ENCODE results near the gene ALPG. TPM values are rescaled to one million over a fixed set of nuclear protein-coding genes. Genes with fewer than 3 reads are reported as not detected.
A peak's percentile ranks its signal among the peaks of the same experiment; 100 is the strongest.
"Not testable (repeated sequence)": the region's sequence is repeated elsewhere in the genome, so short reads cannot be mapped to it uniquely, and the experiment has no call there.

ALPG gene
- total RNA-seq, 1 experiment from 2014 or later: 2.5 TPM

DNA sequence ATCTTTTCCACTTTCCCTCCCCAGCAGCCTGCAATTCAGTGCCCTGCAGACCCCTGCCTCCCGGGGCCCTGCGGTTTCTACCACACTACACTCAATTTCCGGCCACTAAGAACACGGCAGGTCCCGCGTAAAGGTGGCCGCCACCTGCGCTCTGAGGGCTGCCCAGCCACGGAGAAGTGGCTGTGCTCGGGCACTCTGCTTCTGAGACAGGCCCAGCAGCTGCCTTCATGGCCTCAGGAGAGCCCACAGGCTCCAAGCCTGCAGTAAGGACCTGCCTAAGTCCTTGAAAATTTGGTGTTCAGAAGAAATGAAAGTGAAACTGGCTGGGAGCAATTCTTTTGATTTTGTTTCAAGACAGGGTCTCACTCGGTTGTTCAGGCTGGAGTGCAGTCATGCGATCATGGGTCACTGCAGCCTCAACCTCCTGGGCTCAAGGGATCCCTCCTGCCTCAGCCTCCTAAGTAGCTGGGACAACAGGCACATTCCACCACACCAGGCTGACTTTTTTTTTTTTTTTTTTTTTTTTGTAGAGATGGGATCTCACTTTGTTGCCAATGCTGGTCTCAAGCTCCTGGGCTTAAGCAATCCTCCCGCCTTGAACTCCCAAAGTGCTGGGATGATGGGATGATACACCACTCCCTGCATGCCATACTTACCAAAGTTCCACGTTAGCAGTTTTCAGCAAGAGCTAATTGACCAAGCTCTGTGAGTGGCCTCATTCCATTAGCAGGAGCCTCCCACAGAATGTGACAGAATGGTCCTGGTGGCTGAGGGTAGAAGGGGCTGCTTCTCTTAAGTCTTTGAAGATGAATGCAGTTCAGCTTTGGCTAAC is 42.6 kb upstream of the ALPG start:
- Mint-ChIP-seq H3K4me1 (ENCODE audit: low read depth, unreplicated experiment) (no peaks in the 10 kb centered on the region), H3K4me3 (ENCODE audit: unreplicated experiment) (no peak overlapping the region), H3K27me3 (ENCODE audit: insufficient read depth, unreplicated experiment) (no peaks in the 10 kb centered on the region), H3K9me3 (ENCODE audit: unreplicated experiment) (no peaks in the 10 kb centered on the region), H3K27ac (ENCODE audit: unreplicated experiment) (no peak overlapping the region), H3K36me3 (ENCODE audit: insufficient read depth, unreplicated experiment) (no peaks in the 10 kb centered on the region)
- Histone ChIP-seq H3K4me1 (0 out of 2 replicates have a peak, but pooled peaks cover 4% of the 10 kb centered on the region), H3K27me3 (replicated peaks; ENCODE audit: control insufficient read depth, insufficient read depth, low read length) (no peaks in the 10 kb centered on the region), H3K4me3 (ENCODE audit: low read depth, low read length) (no peak overlapping the region), H3K9me3 (no peaks in the 10 kb centered on the region), H3K36me3 (ENCODE audit: control insufficient read depth, insufficient read depth, low read length) (no peaks in the 10 kb centered on the region)
- intact Hi-C loops (cut with micrococcal nuclease; ENCODE audit: unreplicated experiment): no loop called here
- BruUV-seq (replicated peaks): no TSS peak
- CTCF ChIA-PET: interaction anchor here (0.6 to 1.0 kb wide), 2 partner anchors 9 to 23 kb away, joined by 3 to 4 read pairs; no protein-coding TSS in a partner anchor
- POLR2A ChIA-PET: no interaction called here
- TF ChIP-seq, protein P1, sequence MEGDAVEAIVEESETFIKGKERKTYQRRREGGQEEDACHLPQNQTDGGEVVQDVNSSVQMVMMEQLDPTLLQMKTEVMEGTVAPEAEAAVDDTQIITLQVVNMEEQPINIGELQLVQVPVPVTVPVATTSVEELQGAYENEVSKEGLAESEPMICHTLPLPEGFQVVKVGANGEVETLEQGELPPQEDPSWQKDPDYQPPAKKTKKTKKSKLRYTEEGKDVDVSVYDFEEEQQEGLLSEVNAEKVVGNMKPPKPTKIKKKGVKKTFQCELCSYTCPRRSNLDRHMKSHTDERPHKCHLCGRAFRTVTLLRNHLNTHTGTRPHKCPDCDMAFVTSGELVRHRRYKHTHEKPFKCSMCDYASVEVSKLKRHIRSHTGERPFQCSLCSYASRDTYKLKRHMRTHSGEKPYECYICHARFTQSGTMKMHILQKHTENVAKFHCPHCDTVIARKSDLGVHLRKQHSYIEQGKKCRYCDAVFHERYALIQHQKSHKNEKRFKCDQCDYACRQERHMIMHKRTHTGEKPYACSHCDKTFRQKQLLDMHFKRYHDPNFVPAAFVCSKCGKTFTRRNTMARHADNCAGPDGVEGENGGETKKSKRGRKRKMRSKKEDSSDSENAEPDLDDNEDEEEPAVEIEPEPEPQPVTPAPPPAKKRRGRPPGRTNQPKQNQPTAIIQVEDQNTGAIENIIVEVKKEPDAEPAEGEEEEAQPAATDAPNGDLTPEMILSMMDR (IDR thresholded peaks at IDR 0.05; ENCODE audit: insufficient read depth in 1 of 2, low read depth in 1 of 2, low read length in 1 of 2, severe bottlenecking in 1 of 2, unreplicated experiment in 1 of 2): no peak
- peak in 1 of 2 experiments; percentile 2 for DNase-seq

DNA sequence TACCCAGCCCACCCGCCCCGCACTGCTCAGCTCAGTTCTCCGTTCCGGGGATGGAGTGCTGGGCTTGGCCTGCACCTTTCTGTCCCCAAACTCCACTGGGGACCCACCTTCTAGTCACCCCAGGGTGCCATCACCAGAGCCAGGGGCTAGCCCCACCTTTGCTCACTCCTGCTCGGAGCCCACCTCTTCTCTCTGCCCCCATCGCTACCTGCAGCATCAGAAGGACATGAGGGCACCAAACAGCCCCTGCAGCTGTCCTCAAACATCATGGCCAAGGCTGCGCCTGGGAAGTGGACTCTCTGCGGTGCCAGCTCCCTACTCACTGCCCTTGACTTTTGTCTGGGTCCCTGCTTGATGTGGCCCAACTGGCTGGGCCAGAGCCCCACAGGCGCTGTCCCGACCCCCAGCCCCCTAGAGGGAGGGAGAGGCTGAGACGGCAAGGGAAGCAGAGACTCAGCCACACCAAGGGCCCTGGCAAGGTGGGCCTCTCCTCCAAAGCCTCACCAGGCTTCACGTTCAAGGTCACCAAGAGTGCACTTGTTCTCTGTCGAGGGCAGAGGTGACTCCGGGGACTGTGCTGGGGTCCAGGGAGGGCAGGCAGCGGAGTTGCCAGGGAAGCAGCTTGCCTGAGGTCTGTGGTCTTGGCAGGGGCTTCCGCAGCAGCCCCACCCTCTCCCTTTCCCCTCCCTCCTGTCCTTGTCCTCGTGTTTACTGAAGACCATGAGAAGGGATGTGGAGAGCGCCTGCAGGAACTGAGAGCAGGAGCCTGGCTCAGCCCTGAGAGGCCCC is 41.6 kb upstream of the ALPG start:
- H3K27me3 ChIP-seq (replicated peaks; ENCODE audit: control insufficient read depth, insufficient read depth, low read length); H3K27me3 Mint-ChIP-seq (ENCODE audit: insufficient read depth, unreplicated experiment); H3K4me1 Mint-ChIP-seq (ENCODE audit: low read depth, unreplicated experiment); H3K4me3 Mint-ChIP-seq (ENCODE audit: unreplicated experiment); H3K9me3 ChIP-seq; H3K9me3 Mint-ChIP-seq (ENCODE audit: unreplicated experiment); POLR2A ChIA-PET; H3K36me3 Mint-ChIP-seq (ENCODE audit: insufficient read depth, unreplicated experiment); BruUV-seq (replicated peaks); H3K4me1 ChIP-seq; H3K4me3 ChIP-seq (ENCODE audit: low read depth, low read length); H3K36me3 ChIP-seq (ENCODE audit: control insufficient read depth, insufficient read depth, low read length): not testable (repeated sequence)
- CTCF ChIA-PET: interaction anchor here (0.9 to 1.0 kb wide), 3 partner anchors 21 to 29 kb away, joined by 3 to 4 read pairs (median 3); no protein-coding TSS in a partner anchor
- DNase-seq: peak in 1 of 2 experiments; percentile 18
- peak overlapping the region; percentile 42 for H3K27ac Mint-ChIP-seq (ENCODE audit: unreplicated experiment)
- intact Hi-C loops (cut with micrococcal nuclease; ENCODE audit: unreplicated experiment): loop anchor here (5.0 kb wide), 1 partner anchor 458 kb away; no protein-coding TSS in a partner anchor

DNA sequence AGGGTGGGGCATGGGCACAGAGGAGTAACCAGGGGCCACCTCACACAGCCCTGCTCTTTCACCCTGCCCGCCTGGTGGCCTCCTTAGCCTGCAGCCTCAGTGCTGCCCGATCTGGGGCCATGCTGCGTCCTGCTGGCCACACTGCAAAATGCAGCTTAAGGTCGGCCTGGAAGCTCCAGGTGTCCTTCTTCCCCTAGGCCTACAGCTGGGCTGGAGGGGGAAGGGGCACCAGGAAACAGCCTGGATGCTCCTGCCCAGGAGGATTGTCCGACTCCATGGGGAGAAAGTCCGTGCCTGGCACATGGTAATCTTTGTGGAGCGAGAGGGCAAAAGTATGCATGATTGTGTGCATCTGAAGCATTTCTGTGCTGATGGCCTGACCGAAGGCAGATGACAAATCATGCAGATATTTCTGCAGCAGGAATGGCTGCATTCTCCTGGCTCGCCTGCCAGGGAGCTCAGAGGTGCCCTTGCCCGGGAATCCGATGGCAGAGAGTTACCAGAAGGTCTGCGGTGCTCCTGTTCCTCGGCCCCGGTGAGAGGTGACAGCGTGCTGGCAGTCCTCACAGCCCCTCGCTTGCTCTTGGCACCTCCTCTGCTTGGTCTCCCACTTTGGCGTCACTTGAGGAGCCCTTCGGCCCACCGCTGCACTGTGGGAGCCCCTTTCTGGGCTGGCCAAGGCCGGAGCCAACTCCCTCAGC is 40.9 kb upstream of the ALPG start:
- Histone ChIP-seq H3K27me3 (replicated peaks; ENCODE audit: control insufficient read depth, insufficient read depth, low read length) (no peaks in the 10 kb centered on the region), H3K36me3 (ENCODE audit: control insufficient read depth, insufficient read depth, low read length) (no peaks in the 10 kb centered on the region), H3K4me1 (0 out of 2 replicates have a peak, but pooled peaks cover 4% of the 10 kb centered on the region), H3K9me3 (no peaks in the 10 kb centered on the region), H3K4me3 (ENCODE audit: low read depth, low read length) (no peak overlapping the region)
- no TSS peak for BruUV-seq (replicated peaks)
- H3K27ac Mint-ChIP-seq (ENCODE audit: unreplicated experiment): no peak overlapping the region
- CTCF ChIA-PET: interaction anchor here (0.6 to 1.0 kb wide), 4 partner anchors 10 to 249 kb away, joined by 3 to 4 read pairs (median 4); no protein-coding TSS in a partner anchor
- H3K4me1 Mint-ChIP-seq (ENCODE audit: low read depth, unreplicated experiment): no peaks in the 10 kb centered on the region
- H3K4me3 Mint-ChIP-seq (ENCODE audit: unreplicated experiment): no peak overlapping the region
- DNase-seq: peak; percentile 64 to 66
- H3K36me3 Mint-ChIP-seq (ENCODE audit: insufficient read depth, unreplicated experiment): no peaks in the 10 kb centered on the region
- no peaks in the 10 kb centered on the region for H3K9me3 Mint-ChIP-seq (ENCODE audit: unreplicated experiment)
- intact Hi-C loops (cut with micrococcal nuclease; ENCODE audit: unreplicated experiment): loop anchor here (5.0 kb wide), 1 partner anchor 458 kb away; no protein-coding TSS in a partner anchor
- TF ChIP-seq, protein P1 (IDR thresholded peaks at IDR 0.05; ENCODE audit: insufficient read depth in 1 of 2, low read depth in 1 of 2, low read length in 1 of 2, severe bottlenecking in 1 of 2, unreplicated experiment in 1 of 2): peak; percentile 40 to 48
- POLR2A ChIA-PET: no interaction called here
- no peaks in the 10 kb centered on the region for H3K27me3 Mint-ChIP-seq (ENCODE audit: insufficient read depth, unreplicated experiment)

DNA sequence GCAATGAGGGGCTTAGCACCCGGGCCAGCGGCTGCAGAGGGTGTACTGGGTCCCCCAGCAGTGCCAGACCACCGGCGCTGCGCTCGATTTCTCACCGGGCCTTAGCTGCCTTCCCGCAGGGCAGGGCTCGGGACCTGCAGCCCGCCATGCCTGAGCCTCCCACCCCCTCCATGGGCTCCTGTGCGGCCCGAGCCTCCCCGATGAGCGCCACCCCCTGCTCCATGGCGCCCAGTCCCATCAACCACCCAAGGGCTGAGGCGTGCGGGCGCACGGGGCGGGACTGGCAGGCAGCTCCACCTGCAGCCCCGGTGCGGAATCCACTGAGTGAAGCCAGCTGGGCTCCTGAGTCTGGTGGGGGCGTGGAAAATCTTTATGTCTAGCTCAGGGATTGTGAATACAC is 40.2 kb upstream of the ALPG start:
- intact Hi-C loops (cut with micrococcal nuclease; ENCODE audit: unreplicated experiment): loop anchor here (5.0 kb wide), 1 partner anchor 459 kb away; no protein-coding TSS in a partner anchor

More for the DNA sequence above, 40.2 kb upstream of the ALPG start:
- BruUV-seq (replicated peaks); POLR2A ChIA-PET; H3K27me3 ChIP-seq (replicated peaks; ENCODE audit: control insufficient read depth, insufficient read depth, low read length); H3K36me3 ChIP-seq (ENCODE audit: control insufficient read depth, insufficient read depth, low read length); H3K27ac Mint-ChIP-seq (ENCODE audit: unreplicated experiment); H3K36me3 Mint-ChIP-seq (ENCODE audit: insufficient read depth, unreplicated experiment); DNase-seq; H3K27me3 Mint-ChIP-seq (ENCODE audit: insufficient read depth, unreplicated experiment); H3K9me3 ChIP-seq; H3K9me3 Mint-ChIP-seq (ENCODE audit: unreplicated experiment); H3K4me1 ChIP-seq; H3K4me3 ChIP-seq (ENCODE audit: low read depth, low read length); H3K4me1 Mint-ChIP-seq (ENCODE audit: low read depth, unreplicated experiment); H3K4me3 Mint-ChIP-seq (ENCODE audit: unreplicated experiment): not testable (repeated sequence)
- CTCF ChIA-PET: interaction anchor here (1.2 kb wide), 1 partner anchor 73 kb away, joined by 8 read pairs; no protein-coding TSS in a partner anchor

Data from Caco-2 (cell line).